Measurements from ENCODE around the gene AZGP1.
"Not testable (repeated sequence)": the region's sequence is repeated elsewhere in the genome, so short reads cannot be mapped to it uniquely, and the experiment has no call there.

AZGP1 gene

GRCh38 chr7:99975782-99976521, at the start of gene AZGP1:
AZGP1 (minus strand) TSS chr7:99976031; CDS start chr7:99976020, 11 bp downstream.
- DNase-seq: no peak

DNA sequence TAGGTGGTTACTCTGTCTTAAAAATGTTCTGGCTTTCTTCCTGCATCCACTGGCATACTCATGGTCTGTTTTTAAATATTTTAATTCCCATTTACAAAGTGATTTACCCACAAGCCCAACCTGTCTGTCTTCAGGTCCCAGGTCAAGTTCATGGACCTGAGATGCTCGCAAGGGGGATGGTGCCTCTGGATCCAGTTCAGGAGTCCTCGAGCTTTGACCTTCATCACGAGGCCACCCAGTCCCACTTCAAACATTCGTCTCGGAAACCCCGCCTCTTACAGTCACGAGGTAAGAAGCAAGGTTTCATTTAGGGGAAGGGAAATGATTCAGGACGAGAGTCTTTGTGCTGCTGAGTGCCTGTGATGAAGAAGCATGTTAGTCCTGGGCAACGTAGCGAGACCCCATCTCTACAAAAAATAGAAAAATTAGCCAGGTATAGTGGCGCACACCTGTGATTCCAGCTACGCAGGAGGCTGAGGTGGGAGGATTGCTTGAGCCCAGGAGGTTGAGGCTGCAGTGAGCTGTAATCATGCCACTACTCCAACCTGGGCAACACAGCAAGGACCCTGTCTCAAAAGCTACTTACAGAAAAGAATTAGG, 48.3 kb upstream of the AZGP1 start:
- DNase-seq: no peak

DNA sequence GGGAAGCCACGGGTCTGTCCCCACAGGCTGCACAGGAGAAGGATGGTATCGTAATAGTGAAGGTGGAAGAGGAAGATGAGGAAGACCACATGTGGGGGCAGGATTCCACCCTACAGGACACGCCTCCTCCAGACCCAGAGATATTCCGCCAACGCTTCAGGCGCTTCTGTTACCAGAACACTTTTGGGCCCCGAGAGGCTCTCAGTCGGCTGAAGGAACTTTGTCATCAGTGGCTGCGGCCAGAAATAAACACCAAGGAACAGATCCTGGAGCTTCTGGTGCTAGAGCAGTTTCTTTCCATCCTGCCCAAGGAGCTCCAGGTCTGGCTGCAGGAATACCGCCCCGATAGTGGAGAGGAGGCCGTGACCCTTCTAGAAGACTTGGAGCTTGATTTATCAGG, 47.7 kb upstream of the AZGP1 start:
- no peak for DNase-seq

GRCh38 chr7:100022621-100023020, 46.8 kb upstream of the AZGP1 start:
- DNase-seq: no peak

GRCh38 chr7:100021297-100021696, 45.5 kb upstream of the AZGP1 start:
- DNase-seq: no peak

DNA sequence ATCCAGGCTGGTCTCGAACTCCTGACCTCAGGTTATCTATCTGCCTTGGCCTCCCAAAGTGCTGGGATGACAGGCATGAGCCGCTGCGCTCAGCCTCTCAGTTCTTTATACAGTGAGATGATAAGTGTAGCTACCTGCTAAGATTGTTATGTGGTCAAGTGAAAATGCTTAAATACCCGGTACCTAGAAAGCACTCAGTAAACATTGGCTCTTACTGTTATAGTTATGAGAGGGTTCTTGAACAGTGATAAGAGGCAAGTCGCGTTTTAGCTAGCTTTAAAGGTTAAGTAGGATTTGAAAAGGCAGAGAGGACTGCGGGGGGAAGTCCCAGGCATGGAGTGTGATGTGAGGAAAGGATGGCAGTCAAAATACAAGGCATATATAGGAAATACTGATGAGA, 44.1 kb upstream of the AZGP1 start:
- DNase-seq: no peak

GRCh38 chr7:100017875-100018274, 42.0 kb upstream of the AZGP1 start:
- no peak for DNase-seq

GRCh38 chr7:100017300-100017699, 41.5 kb upstream of the AZGP1 start:
- DNase-seq: no peak

GRCh38 chr7:100016215-100016901, 40.5 kb upstream of the AZGP1 start:
- DNase-seq: no peak

DNA sequence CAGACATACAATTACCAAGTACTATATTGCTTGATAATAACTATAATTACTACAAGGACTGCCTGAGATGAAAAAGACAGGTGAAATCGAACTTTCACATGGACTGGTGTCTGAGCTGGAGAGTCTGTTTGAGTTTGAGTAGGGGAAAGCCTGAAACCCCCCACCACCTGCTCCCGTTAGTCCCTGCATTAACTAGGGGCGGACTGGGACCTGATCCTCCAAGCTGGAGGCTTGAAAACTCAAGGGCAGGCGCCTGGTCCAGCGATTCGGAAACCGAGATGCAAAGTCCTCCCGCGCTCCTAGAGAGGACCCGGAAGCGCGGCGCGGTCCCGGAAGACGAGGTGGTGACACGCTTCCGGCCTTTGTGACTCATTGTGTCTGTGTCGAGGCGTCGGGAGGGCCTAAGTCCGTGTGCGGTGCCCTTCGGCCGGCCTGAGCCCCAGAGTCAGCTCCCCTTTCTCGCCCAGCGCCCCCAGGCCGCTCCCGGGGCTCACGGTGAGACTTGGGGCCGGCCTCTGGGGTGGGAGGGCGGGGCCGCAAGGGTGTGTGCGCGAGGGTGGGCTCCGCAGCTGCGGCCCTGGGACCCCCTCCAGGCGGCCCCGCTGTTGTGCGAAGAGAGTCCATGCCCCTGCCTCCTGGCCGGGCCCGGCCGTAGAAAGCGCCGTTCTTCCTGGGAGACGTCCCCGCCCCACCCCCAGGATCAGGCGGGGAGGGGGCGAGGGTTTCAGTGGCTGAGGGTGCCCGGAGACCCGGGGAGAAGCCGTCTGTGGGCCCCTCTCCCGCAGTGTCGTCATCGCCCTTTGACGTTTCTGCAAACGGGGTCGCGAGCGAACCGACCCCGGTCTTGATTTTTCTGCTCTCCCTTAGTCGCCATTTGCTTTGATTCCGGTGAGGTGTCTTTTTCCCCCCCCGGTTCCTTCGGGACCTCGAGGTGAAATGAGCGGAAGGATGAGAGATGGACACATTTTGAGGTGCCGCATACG, 39.7 kb upstream of the AZGP1 start, which contains the start of gene ZKSCAN1:
ZKSCAN1 (plus strand) TSS at position 365 of the 983 bp plus-strand sequence. CDS start 7,911 bp downstream, outside the sequence.
- peak; percentile 90 for DNase-seq

DNA sequence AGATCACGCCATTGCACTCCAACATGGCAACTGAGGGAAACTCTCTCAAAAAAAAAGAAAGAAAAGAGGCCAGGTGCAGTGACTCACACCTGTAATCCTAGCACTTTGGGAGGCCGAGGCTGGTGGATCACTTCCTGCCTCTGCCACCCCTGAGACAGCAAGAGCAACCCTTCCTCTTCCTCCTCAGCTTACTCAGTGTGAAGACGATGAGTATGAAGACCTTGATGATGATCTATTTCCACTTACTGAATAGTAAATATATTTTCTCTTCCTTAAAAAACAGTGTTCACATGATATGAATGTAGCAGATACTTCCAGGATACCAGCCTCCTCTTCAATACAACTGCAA, 37.5 kb upstream of the AZGP1 start:
- DNase-seq: no peak

GRCh38 chr7:100012385-100013327, 36.8 kb upstream of the AZGP1 start:
- DNase-seq: not testable (repeated sequence)

DNA sequence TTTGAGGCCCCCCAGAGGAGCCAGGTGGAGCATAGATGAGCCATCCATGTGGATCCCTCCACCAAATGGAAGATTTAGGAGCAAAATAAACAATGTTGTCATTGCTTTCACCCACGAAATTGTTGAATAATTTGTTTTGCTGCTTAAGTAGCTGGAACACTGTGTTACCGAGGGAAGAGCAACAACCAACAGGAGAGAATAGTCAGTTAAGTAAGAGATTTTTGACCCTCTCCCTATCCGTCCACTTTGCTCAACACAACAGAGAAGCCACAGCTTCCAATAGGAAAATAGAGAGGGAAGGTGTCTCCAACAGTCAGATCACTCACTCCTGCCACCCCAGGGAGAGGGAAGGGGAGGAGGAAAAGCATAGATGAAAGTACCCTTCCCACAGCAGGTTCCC, 35.7 kb upstream of the AZGP1 start:
- no peak for DNase-seq

DNA sequence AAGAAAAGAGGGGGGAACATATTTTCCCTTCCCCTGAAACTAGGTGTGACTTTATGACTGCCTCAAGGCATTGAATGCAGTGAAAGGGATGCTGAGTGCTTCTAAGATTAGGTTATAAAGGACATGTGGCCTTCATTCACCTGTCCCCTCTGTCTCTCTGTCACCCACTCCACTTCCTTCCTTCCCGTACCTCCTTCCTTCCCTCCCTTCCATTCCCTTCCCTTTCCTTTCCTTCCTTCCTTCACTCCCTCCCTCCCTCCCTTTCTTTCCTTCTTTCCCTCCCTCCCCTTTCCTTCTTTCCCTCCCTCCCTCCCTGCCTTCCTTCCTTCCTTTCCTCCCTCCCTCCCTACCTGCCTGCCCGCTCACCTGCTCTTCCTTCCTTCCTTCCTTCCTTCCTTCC, 35.1 kb upstream of the AZGP1 start:
- DNase-seq: no peak

DNA sequence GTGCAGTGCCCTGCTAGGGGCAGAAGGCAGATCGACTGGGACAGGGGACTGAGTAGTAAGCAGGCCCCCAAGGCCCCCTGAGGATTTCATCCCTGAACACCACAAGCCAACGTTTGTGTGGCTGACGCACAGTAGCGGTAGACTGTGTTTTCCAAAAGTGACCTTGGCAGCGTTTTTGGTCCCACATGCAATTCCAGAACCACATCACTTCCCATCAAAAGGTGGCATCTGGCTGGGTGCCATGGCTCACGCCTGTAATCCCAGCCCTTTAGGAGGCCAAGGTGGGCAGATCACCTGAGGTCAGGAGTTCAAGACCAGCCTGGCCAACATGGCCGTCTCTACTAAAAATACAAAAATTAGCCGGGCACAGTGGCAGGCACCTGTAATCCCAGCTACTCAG, 34.1 kb upstream of the AZGP1 start:
- DNase-seq: not testable (repeated sequence)

- no peak for DNase-seq
These were observed 32.7 kb upstream of the AZGP1 start for GRCh38 chr7:100008525-100008924.

GRCh38 chr7:100007887-100008286, 32.1 kb upstream of the AZGP1 start:
- no peak for DNase-seq

GRCh38 chr7:100003711-100004661, 28.2 kb upstream of the AZGP1 start:
- DNase-seq: no peak

GRCh38 chr7:100000239-100000638, 24.4 kb upstream of the AZGP1 start:
- no peak for DNase-seq

DNA sequence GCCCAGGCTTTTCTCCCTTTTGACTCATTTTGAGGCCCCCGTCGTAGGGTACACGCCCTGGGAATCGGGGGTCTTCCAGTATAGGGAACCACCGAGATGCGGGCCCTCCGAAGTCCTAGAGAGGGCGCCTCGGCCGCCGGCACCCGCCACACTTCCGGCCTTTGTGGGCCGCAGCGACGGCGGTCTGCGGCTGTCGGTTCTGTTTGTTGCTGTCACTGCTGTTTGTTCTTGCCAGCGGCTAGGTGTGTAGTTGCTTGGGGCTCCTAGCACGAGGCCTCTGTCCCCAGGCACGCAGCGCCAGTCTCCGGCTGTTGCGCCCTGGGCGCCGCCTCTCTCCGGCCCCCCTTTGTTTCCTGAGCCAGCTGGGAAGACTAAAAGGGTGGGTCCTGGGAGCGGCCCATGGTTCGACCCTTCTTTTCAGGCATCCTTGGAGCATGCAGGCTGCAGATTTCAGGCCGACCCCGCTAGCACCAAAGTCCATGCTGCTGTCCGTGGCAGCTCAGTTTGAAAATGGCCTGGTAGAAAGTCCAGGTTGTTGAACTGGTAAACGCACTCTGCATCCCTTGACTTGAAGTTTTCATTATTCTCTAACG, 21.8 kb upstream of the AZGP1 start:
- DNase-seq: peak; percentile 82

All from CD4-positive, alpha-beta T cell treated with Interleukin-15 for 1 hour (primary cell).